Measurements from ENCODE around the gene TSPAN10.

DNA sequence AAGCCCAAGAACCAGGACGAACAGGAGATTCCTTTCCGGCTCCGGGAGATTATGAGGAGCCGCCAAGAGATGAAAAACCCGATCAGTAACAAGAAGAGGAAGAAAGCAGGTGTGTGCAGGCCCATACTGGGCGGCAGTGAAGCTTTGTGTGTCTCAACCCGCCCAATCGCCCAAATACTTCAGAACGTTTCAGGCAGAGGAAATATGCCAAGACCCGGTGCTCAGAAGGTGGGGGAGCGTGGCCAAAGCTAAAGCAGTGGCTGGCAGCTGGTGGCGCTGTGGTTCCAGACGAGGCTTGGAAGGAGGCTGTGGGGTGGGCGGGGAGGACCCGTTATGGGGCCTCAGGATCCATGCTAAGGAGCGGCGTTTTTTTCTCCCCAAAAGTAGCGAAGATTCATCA, 30.8 kb downstream of the TSPAN10 start:
- TF ChIP-seq SIN3A (IDR thresholded peaks at IDR 0.05; ENCODE audit: borderline replicate concordance, insufficient read depth, low read length) (no peak), TAF1 (IDR thresholded peaks at IDR 0.05; ENCODE audit: borderline replicate concordance, insufficient read depth, low read length) (no peak), FOXP2 (optimal IDR thresholded peaks at IDR 0.05; ENCODE audit: borderline replicate concordance, extremely low read depth, extremely low read length, insufficient read depth) (no peak)

Data from PFSK-1 (cell line).